RCC 7860 (cell line): ENCODE results near the gene PPP1R2C.

Experiments
- DNase-seq: peaks from one replicate; pipeline ENCODE4 v3.0.0-alpha.2; 2015; ENCODE audit warnings: low spot score
- FAIRE-seq: peaks from 2 replicates; lab custom pipeline; 2012; peaks lifted over from hg19 to GRCh38; lab: Jason Lieb, UNC

PPP1R2C gene

DNA sequence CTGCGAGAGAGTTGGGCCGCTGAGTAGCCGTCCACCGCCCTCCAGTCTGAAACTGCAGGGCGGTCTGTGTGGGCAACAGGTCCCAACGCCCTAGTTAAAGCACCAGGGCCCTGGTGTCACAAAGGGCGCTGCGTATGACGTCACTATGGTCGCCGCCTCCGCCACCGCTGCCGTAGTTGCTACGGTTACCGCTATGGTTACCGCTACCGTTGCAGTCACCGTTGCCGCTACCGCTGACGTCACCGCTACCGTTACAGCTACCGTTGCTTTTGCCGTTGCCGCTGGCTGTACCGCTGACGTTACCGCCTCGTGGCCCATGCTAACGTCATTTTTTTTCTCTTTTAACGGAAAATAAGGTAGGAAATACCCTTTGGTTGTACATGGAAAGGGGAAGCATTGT, at the start of gene PPP1R2C:
Gene PPP1R2C, minus strand, starts transcription at position 68 of the 400 bp plus-strand sequence. CDS start 84 bp downstream, outside the sequence.
- FAIRE-seq = no peak

DNA sequence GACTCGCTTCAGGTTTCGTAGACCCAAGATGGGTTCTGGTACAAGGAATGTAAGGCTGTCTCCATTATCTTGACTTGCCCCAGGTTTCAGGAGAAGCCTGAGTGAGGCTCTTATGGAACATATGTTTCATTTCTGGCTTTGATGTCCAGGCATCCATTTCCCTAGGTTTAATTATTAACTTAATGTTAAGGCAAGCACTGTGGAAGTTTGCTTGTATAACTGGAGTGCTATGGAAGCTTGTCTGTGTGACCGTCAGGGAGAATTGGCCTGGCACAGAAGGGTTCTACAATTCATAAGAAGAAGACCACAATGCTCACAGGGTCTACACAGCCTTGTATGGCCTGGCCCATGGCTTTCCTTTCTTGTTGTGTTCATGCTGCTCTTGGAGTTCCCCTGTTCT, 47.2 kb upstream of the PPP1R2C start:
- DNase-seq = no peak
- no peak for FAIRE-seq

More for the DNA sequence above, at the start of gene PPP1R2C:
- DNase-seq = no peak

DNA sequence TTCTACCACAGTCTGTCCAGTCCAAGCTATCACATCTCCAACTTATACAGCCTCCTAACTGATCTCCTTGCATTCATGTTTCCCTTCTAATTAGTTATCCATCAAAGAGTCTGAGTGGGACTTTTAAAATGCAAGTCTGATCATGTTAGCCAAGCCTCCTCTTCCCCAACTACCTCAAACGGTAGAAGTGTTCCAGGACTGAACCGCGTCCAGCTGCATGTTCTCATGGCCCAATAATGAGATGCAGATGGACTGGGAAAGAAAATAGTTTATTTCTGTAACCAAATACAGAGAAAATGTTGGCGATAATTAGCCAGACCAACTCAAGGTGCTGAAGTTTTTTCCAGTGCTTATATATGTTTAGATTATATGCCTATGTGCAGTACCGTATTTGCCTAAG, 46.6 kb upstream of the PPP1R2C start:
- DNase-seq = no peak
- no peak for FAIRE-seq

DNA sequence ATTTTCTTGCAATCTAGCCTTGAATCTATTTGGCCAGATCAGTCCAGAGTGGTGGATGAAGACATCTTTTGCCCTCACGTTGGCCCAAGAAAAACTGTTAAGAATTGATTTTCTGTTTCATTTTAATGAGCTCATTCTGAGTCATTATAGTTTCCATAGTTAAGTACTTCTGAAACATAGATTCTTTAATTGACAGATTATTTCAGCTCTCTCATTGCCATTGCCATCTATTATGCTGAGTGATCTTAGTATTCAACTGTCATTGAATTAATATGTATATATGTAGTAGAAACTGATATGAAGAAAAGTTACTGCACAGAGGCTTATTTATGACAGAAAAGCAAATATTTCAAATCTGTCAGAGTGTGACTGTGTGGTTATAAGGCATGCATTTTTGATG, 45.5 kb upstream of the PPP1R2C start:
- DNase-seq = no peak
- FAIRE-seq = no peak

DNA sequence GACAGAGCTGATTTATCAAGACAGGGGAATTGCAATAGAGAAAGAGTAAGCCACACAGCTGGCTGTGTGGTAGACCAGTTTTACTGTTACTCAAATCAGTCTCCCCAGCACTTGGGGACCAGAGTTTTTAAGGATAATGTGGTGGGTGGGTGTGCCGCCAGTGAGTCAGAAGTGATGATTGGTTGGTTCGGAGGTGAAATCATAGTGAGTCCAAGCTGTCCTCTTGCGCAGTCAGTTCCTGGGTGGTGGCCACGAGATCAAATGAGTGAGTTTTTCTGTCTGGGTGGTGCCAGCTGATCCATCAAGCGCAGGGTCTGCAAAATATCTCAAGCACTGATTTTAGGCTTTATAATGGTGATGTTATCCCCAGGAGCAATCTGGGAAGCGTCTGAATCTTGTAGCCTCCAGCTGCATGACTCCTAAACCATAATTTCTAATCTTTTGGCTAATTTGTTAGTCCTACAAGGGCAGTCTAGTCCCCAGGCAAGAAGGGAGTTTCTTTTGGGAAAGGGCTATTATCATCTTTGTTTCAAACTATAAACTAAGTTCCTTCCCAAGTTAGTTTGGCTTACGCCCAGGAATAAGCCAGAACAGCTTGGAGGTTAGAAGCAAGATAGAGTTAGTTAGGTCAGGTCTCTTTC, 44.0 kb upstream of the PPP1R2C start:
- FAIRE-seq = no peak
- no peak for DNase-seq

DNA sequence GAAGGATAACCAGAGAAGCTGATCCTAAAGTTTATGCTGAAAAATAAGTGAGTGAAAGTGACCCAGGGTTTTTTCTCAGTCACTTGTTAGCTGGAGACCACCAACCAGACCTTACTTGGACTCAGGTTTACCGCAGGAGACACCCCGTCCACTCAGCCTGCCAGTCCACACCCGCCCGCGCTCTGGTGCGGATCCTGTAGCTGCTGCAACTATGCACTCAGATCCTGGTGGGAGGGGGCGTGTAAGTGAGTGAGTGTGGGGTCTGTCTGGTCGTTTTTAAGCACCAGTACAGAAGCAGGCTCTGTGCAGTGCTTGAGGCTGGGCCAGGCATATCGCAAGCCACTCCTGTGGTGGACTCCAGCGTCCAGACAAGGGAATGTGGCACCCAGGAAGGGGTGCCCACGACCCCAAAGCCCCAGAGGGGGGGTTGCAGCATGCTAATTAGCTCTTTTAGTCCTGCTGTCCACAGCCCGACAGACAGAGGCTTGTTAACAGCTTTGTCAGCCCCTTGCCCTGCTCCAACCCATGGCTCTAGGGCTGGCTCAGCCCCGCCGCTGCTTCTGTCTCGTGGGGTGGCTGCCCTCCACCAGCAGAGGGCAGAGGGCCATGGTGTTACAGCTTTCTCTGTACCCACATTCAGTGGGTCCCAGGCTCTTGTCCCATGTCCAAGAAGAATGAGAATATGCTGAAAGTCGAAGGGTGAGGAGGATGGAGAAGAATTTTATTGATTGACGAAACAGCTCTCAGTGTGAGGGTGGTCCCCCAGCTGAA, 40.4 kb upstream of the PPP1R2C start:
- DNase-seq (no peak), FAIRE-seq (no peak)

DNA sequence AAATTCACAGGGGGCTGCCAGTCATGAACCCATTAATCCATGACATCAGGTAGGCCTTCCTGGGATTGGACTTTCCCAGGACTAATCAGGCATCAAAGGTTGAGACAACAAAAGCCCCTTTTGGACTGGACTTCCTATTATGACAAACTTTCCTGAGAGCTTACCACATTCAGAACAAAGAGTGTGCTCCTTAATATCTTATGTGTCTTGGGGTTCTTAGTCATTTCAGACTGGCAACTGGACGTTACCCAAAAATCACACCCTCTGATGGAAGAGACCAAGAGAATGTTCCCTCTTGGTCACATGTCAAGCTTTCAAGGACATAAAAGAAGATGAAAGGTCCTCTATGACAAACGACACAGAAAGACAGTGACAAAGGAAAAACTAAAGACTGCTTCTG, 31.6 kb upstream of the PPP1R2C start:
- no peak for DNase-seq
- FAIRE-seq = no peak

DNA sequence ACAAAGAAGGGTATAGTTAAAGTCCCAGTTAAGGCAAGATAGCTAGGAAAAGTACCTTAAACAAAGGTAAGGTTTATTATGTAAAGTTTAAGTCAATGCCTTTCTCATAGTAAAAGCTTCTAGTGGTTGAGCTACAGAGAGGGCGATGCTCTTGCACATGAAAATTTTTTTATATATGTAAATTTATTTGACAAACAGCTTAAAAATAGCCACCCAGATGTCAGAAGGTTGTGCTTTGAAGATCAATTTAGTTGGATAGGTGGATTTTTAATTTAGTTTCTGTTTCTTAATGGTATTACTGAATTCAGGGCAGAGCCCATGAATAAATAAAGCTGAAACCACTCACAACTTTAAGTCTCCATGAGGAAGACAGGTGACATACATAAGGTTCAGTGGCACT, 29.4 kb upstream of the PPP1R2C start:
- DNase-seq (no peak), FAIRE-seq (no peak)

DNA sequence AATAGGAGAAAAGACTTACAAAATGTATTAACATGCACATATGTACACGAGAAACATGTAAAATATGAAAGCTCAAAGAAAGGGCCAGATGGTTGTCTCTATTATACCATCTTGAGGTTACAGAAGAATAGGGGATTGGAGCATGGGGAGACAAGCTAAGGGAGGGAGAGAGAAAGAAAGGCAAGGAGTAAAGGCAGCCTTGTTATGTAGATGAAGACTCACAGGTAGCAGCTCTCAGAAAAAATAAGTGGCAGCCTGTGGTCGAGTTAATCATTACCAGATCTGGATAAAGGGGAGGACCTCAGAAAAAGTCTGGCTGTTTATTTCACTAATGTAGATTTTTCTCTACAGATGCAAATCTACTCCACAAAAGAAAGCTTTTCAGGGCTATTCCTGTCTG, 26.6 kb upstream of the PPP1R2C start:
- FAIRE-seq = no peak
- no peak for DNase-seq

DNA sequence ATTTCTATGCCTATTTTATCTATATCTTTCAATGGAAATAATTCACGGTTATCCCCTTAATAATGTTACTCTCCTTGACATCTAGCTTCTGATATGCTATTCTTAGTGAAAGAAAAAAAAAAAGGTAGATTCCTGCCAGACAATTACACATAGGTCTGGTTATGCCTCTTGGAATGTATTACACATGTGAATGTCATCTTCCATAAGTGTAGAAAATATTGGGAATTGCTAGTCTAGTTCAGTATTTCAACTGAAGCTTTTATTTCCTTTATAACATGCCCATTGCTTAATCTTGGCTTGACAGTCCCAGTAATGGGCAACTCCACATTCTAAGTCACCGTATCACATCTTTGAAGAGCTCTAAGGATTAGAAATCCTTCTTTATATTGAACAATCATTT, 25.4 kb upstream of the PPP1R2C start:
- peak; percentile 22 for FAIRE-seq

DNA sequence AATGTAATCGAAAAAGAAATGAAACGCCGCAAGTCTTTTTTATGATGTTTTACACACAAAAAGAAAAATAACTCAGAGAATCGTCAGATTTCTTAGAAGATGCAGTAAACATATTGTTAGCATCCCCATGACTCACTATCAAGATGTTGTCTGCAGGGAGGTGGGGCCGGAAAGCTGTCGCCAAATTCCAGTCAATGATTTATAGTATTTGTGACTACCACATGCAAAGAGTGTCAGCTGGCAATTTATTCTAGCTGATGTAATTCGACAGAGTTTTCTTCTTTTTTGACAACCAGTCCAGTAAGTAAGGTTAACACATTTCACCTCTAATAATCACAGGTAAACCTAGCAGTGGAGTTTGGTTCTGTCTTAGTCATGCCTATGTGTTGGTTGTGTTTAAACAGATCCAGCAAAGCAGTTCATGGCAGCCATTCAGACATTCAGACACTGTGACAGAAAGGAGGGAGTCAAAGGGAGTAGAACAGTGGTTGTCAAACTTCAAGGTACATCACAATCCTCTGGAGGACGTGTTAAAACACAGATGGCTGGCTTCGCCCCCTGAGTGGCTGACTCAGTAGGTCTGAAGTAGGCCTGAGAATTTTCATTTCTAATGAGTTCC, 19.8 kb upstream of the PPP1R2C start:
- FAIRE-seq (no peak), DNase-seq (peak; percentile 27)

More for the DNA sequence above, 25.4 kb upstream of the PPP1R2C start:
- peak; percentile 48 for DNase-seq

DNA sequence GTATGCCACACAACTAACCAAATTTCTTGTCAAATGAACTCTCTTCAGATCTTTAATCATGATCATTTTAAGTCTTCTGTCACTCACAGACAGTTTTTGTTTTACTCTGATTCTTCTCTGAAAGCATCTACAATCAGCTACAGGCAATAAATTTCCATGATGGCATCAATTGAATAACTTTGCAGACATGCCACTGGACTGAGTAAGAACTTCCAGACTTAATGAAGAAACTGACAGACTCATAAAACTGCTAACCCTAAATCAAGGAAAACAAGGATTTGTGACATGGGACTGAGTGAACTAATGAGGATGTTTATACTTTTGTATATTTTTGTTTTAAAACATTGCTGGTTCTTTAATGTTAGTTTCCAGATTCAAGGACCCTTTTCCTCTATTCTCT, 5.5 kb upstream of the PPP1R2C start:
- no peak for DNase-seq
- no peak for FAIRE-seq

DNA sequence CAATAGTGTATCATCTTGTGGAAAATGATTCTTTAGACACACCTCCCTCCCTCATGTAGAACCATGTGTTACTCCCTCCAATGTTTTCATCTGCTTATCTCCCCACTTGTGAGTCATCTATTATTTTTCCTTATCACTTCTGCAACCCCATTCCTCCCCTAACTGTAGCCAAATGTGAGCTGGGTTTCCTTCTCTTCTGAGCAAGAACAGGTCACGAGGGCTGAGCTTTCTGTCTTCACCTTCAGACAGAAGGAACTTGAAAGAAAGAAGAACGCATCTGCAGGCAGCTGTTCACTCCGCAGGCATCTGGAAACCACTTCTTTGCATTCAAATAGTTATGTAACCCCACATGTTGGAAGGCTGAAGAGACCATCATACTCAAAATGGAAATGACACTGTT, 1.8 kb downstream of the PPP1R2C start:
- FAIRE-seq (no peak), DNase-seq (no peak)

DNA sequence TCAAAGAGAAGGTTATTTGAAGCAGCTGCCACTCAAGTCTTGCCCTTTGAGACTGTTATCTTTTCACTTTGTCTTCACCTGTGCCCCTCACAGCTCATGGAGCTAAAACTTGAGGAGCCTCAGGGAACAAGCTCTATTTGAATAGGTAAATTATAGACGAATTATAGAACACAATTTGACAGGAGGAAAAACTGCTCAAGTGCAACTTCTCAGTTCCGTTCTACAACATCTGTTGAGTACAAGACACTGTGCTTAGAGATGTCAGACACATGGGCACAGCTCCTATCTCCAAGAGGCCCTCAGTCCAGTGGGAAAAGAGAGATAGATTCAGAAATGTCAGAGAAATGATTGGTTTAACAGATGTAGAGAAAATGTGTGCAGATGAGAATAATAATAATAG, 5.1 kb downstream of the PPP1R2C start:
- FAIRE-seq = no peak
- no peak for DNase-seq

DNA sequence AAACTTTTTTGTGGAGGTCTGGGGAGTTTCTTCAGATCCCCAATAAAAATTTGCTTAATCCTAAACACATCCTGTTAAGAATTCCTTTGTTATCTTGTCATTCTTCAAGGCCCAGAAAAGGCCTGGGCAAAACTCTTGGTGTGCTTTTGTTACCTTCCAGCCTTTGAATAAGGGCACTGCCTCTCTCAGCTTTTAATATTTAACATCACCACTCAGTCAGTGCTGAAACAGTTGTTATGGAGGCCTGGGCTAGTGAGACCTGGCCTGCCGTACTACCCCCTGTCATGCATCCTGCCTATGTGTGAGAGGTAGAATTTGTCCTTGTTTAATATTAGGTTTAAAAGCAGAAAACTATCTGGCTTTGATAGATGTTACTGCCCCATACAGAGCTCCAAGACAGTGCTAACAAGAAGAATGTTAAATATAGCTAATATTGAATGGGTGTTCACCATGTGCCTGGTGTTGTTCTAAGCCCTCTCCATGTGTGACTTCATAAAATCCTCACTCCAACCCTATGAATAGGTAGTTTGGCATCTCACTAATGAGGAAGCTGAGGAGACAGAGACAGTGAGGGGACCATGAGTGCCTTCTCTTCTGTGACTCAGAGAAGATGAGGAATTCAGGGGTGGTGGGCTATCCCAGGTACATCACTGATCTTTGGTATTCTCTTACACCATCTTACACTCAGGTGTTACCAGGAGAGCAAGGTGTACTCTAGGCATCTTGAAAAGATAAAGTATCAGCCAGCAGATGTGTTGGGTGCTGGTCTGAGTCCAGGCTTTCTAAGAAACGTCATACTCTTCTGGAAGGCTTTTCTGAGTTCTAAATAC, 6.2 kb downstream of the PPP1R2C start:
- peak; percentile 4 for DNase-seq
- FAIRE-seq = no peak

DNA sequence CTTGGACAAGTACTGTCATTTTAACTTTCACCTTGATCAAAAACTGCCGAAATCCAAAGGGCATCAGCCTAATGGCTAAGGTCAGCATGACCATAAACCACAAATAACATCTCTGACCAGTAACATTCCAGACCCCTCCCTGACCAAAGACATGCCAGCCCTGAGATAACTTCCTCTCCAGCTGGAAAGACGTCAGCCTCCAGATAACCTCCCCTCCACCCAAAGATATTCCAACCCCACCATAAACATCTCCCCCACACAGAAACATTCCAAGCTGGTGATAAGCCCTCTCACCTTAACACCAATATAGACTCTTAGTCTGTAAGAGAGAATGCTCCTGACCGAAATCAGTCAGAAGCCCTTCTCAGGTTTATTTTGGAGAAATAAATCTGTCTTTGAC, 7.4 kb downstream of the PPP1R2C start:
- FAIRE-seq = no peak
- peak; percentile 12 for DNase-seq

DNA sequence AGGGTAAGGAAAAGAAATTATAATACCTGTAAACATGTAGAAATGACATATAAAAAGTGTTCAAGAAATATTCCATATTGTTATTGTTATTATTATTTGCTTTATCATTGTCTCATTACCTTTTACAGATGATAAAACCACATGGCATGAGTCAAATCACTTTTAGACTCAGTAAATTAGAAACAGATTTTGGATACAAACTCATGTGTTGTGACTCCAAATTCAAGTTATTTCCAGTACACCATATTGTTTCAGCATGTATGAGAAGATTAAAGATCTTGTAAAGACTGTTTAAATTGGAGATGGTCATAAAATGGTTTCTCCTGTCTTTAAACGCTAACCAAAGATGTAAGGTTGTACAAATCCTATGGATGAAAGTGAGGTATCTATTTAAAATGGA, 18.1 kb downstream of the PPP1R2C start:
- DNase-seq = no peak
- FAIRE-seq = no peak

DNA sequence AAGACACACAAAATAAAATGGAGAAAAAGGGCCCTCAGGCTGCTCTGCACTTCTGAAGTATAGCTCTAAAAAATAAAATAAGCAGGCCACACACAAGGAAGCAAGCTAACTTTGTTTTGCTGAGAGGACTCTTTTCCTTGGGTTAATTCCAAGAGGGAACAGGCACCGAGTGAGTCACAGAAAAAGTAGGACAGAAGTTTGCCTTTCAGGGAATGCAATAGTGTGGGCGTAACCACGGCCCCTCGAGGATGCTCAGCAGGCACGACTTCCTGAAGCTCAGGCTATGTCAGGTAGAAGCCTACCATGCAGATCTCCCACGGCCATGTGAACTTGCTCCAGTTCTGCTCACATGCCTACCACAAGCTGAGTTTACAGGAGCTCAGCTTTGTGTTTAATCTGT, 22.1 kb downstream of the PPP1R2C start:
- no peak for FAIRE-seq

DNA sequence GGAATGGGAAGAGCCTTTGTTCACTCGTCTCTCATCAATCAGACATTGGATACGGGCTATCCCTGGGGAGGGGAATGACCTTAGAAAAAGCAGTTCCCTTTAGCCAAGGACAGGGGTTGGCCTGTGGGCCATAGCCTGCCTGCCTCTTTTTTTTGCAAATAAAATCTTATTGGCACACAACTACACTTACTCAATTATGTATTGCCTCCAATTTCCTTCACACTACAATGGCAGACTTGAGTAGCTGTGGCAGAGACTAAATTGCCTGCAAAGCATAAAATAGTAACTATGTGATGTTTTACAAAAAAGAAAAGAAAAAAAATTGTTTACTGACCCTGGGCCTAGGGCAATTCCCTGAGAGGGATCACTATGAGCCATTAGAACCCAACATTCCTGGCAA, 23.4 kb downstream of the PPP1R2C start:
- no peak for DNase-seq
- no peak for FAIRE-seq

More for the DNA sequence above, 22.1 kb downstream of the PPP1R2C start:
- peak; percentile 12 for DNase-seq

DNA sequence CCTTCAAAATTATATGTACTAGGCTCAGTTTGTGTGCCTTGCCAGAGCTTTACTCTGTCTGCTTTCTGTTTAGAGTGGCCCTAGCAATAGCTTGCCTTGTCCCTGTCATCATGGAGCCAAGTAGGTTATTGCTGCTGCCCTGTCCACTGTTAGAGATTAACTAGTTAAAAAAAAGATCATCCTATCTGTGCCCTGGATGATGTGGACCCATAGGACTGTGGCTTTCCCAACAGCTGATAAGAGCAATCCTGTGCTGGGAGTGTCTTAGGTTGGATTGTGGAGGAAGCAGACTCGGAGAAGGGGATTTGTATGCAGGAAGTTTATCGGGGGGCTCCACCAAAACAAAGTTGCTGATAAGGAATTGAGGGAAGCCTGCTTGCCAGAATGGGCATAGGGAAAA, 23.8 kb downstream of the PPP1R2C start:
- DNase-seq (no peak), FAIRE-seq (no peak)

DNA sequence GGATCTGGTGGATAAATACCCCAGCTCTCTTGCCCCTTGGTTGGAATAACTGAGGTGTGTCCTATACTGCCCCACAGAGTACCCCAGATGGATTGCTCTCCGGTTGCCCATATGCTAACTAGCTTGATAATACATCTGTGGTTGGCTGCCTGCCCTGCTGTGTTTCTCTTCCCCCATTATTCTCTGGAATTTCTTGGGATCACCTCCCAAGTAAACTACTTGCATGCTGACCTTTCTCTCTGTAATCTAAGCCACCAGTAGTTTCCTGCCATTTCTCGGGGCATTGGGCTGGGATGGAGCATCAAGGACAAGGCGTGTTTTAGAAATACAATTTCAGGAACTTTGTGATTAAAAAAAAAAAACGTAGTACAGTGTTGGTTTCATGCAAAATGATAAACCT, 25.2 kb downstream of the PPP1R2C start:
- no peak for FAIRE-seq

More for the DNA sequence above, 25.2 kb downstream of the PPP1R2C start:
- no peak for DNase-seq
